Keratinocyte (primary cell): ENCODE data around the gene PDIA6.

Experiments
- CTCF ChIP-seq, 3 experiments: IDR thresholded peaks in 1 of 3; conservative IDR thresholded peaks in 1 of 3; optimal IDR thresholded peaks in 1 of 3; 2 replicates in 2 of 3; 3 replicates in 1 of 3; pipeline versions ENCODE3 to v1.5.1; 2011; ENCODE audit warnings: low read length in 3 of 3, mild to moderate bottlenecking in 3 of 3, moderate library complexity in 2 of 3, control low read depth in 1 of 3, inconsistent platforms in 1 of 3; ENCODE audit not compliant: insufficient read depth in 2 of 3; ENCODE audit errors: extremely low read depth in 1 of 3
- EZH2 ChIP-seq: IDR thresholded peaks from one replicate; pipeline ENCODE4 v1.6.1; 2012; ENCODE audit warnings: inconsistent platforms, mild to moderate bottlenecking, low read length, moderate library complexity

DNA sequence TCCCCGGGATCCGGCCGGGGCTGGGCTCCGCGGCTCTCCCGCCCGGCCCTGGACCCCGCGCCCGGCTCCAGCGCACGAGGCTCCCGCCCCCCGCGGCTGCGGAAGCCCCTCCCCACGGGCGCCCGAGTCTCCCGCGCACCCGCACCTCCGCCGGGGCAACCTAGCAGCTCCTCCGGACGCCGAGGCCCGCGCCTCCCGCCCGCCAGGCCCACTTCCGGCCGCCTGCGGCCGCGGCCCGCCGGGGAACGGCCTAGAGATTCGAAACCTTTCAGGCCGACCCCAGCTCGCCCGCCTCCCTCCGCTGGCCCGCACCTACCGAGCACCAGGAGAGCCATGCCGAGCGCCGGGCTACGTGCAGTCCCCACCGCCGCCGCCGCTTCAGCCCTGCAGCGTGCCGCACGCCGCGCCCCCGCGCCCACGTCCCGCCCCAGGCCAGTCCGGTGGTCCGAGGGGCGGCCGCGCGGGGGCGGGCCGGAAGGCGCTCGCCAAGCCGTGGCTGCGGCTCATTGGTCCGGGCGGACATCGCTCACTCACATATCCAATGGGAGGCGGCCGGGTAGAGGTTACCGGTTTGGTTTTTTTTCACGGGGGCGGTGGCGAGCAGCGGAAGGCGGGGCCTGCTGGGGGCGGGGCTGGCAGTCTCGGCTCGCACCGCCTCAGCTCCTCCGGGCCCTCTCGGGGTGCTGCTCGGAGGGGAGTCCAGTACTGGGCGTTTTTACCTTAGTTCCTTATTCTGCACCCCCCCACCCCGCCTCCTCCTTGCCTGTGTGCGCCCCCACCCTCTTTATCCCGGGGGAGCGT, at the start of gene PDIA6:
- no peak for TF ChIP-seq CTCF (optimal IDR thresholded peaks at IDR 0.05 in 1 of 3, IDR thresholded peaks at IDR 0.05 in 1 of 3, conservative IDR thresholded peaks at IDR 0.05 in 1 of 3; ENCODE audit: extremely low read depth in 1 of 3, insufficient read depth in 2 of 3, low read length in 3 of 3)
- TF ChIP-seq EZH2: no peak
